DND-41 (cell line): ENCODE results near the gene TMPRSS4.

Experiments used
- CTCF ChIP-seq: IDR thresholded peaks from 2 replicates; pipeline ENCODE4 v1.5.1; 2012; ENCODE audit warnings: borderline replicate concordance, low read length, moderate library complexity, mild to moderate bottlenecking; ENCODE audit not compliant: poor library complexity, severe bottlenecking; ENCODE audit errors: extremely low read depth
- EZH2 ChIP-seq: IDR thresholded peaks from 3 replicates; pipeline ENCODE4 v1.6.1; 2012; ENCODE audit warnings: borderline replicate concordance, low read depth, mild to moderate bottlenecking, moderate library complexity, low read length, inconsistent platforms; ENCODE audit not compliant: severe bottlenecking

GRCh38 chr11:118108513-118108912, 31.6 kb downstream of the TMPRSS4 start:
- TF ChIP-seq CTCF (no peak), EZH2 (no peak)
